HG03442 (cell line): ENCODE data around the gene GIGYF2.
"Not testable (repeated sequence)": the region's sequence is repeated elsewhere in the genome, so short reads cannot be mapped to it uniquely, and the experiment has no call there.

Experiments
- ATAC-seq: cut with Tn5 transposase; IDR thresholded peaks from one replicate; pipeline ENCODE4 v1.9.1; 2021; ENCODE audit warnings: mild to moderate bottlenecking, moderate library complexity; ENCODE audit not compliant: unreplicated experiment

GIGYF2 gene

DNA sequence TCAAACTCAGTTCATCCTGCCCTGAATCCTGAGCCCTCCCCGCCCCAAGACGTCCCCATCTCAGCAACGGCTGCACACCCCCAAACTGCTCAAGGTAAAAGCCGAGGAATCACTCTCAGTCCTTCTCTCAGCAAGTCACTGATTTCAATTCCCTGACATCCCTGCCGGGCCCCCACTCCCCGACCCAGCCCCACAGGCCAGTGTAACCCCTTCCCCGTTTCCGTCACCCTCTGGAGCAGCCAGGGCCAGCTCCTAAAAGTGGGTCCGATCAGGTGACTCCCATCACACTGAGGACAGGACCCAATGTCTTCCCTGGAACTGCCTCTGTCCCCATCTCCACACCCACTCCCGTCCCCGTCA, 193.4 kb downstream of the GIGYF2 start:
- ATAC-seq = no peak

DNA sequence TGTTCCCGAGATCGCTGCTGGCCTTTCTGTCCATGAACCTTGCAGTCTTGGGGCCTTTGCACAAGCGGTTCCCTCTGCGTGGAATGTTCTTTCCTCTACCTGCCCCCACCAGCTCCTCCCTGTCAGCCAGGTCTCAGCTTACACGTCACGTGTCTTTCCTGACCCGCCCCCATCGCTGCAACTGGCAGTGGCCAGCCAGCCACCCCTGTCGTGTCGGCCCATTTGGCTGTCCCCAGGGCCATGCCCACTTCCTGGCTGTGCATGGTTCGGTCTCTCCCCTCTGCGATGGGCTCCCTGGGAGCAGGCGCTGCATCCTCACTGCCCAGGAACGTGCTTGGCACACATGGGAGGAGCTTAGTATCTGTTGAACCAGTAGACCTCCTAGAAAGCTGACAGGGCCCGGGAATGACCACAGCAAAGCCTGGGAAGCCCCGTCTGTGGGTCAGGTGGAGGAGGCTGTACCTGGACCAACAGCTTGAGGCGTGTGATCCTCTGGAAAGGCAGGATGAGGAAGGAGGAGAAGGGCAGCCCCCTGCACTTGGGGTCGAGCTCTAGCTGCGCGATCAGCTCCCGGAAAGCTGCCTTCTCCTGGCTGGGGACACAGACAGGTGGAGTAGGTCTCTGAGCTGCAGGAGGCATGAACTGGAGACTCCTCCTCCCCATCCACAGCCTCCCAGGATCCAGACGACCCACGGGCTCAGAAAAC, 193.9 kb downstream of the GIGYF2 start:
- ATAC-seq = no peak

GRCh38 chr2:232891621-232892071, 194.5 kb downstream of the GIGYF2 start:
- no peak for ATAC-seq

GRCh38 chr2:232892221-232892620, 195.1 kb downstream of the GIGYF2 start:
- ATAC-seq = no peak

GRCh38 chr2:232892843-232893242, 195.7 kb downstream of the GIGYF2 start:
- ATAC-seq = no peak

- ATAC-seq = no peak
Measured at GRCh38 chr2:232893834-232894233, 196.7 kb downstream of the GIGYF2 start.

- ATAC-seq = no peak
Measured at GRCh38 chr2:232894251-232894650, 197.1 kb downstream of the GIGYF2 start.

DNA sequence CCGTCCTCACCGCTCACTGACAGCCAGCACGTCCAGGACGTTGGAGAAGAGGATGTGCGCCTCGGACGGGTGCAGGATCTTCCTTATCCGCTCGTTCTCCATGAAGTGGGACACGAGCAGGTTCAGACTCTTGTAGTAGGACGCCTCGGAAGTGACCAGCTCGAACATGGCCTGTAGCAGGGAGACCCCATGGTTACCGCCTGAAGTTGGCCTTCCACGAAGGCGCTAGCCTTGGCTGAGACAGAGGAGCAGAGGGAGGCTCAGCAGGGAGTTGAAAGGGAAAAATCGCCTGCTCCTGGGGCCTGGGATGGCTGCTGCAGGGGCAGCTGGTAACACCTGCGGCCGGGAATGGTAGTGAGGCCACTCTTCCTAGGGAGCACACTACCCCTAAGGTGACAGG, 197.6 kb downstream of the GIGYF2 start:
- no peak for ATAC-seq

DNA sequence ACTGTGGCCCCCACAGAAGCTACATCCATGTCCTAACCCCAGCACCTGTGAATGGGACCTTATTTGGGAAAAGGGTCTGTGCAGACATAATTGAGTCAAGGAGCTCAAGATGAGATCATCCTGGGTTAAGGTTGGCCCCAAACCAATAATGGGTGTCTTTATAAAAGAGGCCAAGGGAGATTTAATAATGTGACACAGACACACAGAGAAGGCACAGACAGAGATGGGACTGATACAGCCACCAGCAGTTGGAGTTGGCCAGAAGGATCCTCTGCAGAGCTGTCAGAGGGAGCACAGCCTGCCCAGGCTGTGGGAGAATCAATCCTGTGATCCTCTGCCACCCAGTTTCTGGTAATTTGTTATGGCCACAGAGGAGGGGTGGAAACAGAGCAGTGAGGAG, 199.0 kb downstream of the GIGYF2 start:
- ATAC-seq = no peak

GRCh38 chr2:232896720-232897597, 199.8 kb downstream of the GIGYF2 start:
- no peak for ATAC-seq

DNA sequence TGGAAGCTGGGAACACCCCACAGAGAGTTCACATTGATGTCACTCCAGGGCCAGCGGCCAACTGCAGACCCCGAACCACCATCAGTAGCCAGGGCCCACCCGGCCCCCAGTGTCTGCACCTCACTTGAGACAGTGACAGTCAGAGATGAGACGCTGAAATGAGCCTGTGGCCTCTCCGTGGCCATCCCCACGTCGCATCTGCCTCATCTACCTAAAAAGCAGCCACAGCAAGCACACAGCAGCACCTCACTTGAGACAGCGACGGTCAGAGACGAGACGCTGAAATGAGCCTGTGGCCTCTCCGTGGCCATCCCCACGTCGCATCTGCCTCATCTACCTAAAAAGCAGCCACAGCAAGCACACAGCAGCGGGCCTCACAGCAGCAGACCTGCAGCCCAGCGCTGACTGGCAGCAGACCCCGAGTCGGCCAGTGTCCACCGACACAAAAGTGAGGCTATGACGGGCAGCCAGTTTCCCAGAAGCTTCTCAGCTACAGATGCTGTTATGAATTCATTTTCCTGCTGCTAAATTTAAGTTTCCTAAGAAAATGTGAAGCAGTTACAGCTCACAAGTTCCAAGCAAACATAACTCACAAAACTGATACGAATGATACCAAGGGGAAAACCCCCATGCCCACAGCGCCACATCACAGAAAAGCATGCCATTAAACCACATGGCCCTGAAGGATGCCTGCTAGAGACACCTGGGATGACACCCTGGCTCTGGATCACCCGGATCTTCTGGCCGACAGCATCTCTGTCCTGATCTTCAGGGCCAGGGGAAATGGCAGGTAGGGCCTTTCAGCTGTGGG, 200.7 kb downstream of the GIGYF2 start:
- no peak for ATAC-seq

- no peak for ATAC-seq
Measured at GRCh38 chr2:232898592-232899543, 201.7 kb downstream of the GIGYF2 start.

- no peak for ATAC-seq
Measured at GRCh38 chr2:232900811-232901735, 203.9 kb downstream of the GIGYF2 start.

GRCh38 chr2:232901736-232902578, 204.8 kb downstream of the GIGYF2 start:
- ATAC-seq = no peak

DNA sequence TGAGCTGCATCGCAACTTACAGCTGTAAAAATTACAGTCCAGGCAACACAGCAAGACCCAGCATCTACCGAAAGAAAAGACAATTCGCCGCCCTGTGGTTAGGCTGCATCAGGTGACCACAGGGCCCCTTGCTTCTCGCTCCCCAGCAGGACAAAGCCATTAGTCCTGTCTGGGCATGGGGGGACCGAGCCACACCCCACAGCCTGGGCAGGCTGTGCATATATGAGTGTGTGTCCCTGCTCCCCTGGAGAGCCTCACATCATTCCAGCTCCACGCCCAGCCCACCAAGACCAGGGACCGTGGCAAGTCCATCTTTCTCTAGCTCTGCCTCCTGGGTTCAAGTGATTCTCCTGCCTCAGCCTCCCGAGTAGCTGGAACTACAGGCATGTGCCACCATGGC, 206.9 kb downstream of the GIGYF2 start:
- no peak for ATAC-seq

DNA sequence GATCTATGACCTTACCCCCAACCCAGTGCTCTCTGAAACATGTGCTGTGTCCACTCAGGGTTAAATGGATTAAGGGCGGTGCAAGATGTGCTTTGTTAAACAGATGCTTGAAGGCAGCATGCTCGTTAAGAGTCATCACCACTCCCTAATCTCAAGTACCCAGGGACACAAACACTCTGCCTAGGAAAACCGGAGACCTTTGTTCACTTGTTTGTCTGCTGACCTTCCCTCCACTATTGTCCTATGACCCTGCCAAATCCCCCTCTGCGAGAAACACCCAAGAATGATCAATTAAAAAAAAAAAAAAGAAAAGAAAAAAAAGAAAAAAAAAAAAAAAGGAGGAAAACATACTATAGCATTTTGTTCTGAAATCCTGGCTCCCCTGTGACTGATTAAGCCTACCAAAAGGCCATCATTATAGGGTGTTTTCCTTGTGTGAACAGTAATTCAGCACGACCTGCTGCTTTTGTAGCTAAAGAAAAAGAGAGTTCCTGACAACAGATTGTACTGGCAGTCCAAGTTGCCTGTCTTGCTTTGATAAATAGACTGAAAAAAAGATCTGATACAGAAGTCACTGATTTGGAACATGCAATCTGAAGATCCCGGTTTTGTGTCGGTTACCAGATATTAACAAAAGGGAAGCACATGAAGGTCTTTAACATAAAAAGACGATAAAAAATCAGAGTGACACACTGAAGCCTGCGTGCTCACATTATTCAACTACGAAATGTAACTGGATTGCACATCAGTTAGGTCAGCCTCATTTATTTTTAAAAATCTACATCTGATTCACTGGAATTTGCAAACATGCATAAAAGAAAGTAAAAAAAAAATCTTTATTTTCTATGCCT, 210.0 kb downstream of the GIGYF2 start:
- not testable (repeated sequence) for ATAC-seq

GRCh38 chr2:232907718-232908085, 210.6 kb downstream of the GIGYF2 start:
- ATAC-seq = not testable (repeated sequence)
